ENCODE data around the gene RPL36A.

DNA sequence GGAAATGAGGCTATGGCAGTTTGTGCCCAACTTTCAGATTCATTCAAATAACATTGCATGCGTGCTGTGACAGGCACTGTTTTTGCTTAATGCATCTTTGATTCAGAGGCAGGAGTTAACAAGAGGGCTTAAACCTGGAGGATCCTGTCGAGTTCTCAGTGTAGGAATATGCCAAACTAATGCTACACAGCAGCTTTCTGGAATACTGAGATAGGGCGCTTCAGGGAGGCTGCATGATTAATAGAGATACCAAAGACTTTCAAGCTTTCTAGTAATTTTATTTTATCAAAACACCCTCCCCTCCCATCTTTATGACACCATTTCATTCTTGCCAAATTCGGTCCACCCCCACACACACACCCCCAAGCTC, 41.6 kb upstream of the RPL36A start:
- TF ChIP-seq POLR2A (IDR thresholded peaks at IDR 0.05) = no peak
- TF ChIP-seq, protein P1, sequence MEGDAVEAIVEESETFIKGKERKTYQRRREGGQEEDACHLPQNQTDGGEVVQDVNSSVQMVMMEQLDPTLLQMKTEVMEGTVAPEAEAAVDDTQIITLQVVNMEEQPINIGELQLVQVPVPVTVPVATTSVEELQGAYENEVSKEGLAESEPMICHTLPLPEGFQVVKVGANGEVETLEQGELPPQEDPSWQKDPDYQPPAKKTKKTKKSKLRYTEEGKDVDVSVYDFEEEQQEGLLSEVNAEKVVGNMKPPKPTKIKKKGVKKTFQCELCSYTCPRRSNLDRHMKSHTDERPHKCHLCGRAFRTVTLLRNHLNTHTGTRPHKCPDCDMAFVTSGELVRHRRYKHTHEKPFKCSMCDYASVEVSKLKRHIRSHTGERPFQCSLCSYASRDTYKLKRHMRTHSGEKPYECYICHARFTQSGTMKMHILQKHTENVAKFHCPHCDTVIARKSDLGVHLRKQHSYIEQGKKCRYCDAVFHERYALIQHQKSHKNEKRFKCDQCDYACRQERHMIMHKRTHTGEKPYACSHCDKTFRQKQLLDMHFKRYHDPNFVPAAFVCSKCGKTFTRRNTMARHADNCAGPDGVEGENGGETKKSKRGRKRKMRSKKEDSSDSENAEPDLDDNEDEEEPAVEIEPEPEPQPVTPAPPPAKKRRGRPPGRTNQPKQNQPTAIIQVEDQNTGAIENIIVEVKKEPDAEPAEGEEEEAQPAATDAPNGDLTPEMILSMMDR (IDR thresholded peaks at IDR 0.05) = no peak

Data from Peyer's patch (tissue), 4 donors.